ENCODE results near the gene PRKD1.
"Not testable (repeated sequence)": the region's sequence is repeated elsewhere in the genome, so short reads cannot be mapped to it uniquely, and the experiment has no call there.

Gene PRKD1

GRCh38 chr14:29842228-29842627 lies 85.4 kb downstream of the PRKD1 start:
- TF ChIP-seq CTCF (IDR thresholded peaks at IDR 0.05; ENCODE audit: low read length): no peak
- no peak for TF ChIP-seq EZH2 (IDR thresholded peaks at IDR 0.05; ENCODE audit: borderline replicate concordance, low read length)
- H3K9me3 ChIP-seq (ENCODE audit: low read length): no peaks in the 10 kb centered on the region
- H3K36me3 ChIP-seq (ENCODE audit: insufficient read depth, low read length): no peaks in the 10 kb centered on the region
- H3K4me3 ChIP-seq (ENCODE audit: low read depth, low read length, poor library complexity, severe bottlenecking): no peak overlapping the region
- H3K79me2 ChIP-seq (ENCODE audit: insufficient read depth, low read length): no peaks in the 10 kb centered on the region
- H3K9ac ChIP-seq (ENCODE audit: low read length): no peak overlapping the region
- no peaks in the 10 kb centered on the region for H3K9me2 ChIP-seq (ENCODE audit: low read depth, low read length)
- no peak overlapping the region for H3K4me2 ChIP-seq (ENCODE audit: low read length)
- no peak overlapping the region for H2AFZ ChIP-seq (ENCODE audit: low read length)
- no peaks in the 10 kb centered on the region for H3K4me1 ChIP-seq (ENCODE audit: insufficient read depth, low read length, severe bottlenecking)
- no peaks in the 10 kb centered on the region for H3F3A ChIP-seq (ENCODE audit: insufficient read depth, low read length)
- H3K27ac ChIP-seq (ENCODE audit: low read depth, low read length, poor library complexity, severe bottlenecking): no peak overlapping the region
- no peaks in the 10 kb centered on the region for H4K20me1 ChIP-seq (ENCODE audit: insufficient read depth, low read length)
- H3K27me3 ChIP-seq (ENCODE audit: insufficient read depth, low read length): no peaks in the 10 kb centered on the region

- not testable (repeated sequence) for H3K27me3 ChIP-seq (ENCODE audit: insufficient read depth, low read length); H3F3A ChIP-seq (ENCODE audit: insufficient read depth, low read length); H3K27ac ChIP-seq (ENCODE audit: low read depth, low read length, poor library complexity, severe bottlenecking); H3K79me2 ChIP-seq (ENCODE audit: insufficient read depth, low read length); H3K9ac ChIP-seq (ENCODE audit: low read length); H3K9me2 ChIP-seq (ENCODE audit: low read depth, low read length); H3K4me2 ChIP-seq (ENCODE audit: low read length); H3K9me3 ChIP-seq (ENCODE audit: low read length); H3K36me3 ChIP-seq (ENCODE audit: insufficient read depth, low read length); H2AFZ ChIP-seq (ENCODE audit: low read length); H3K4me1 ChIP-seq (ENCODE audit: insufficient read depth, low read length, severe bottlenecking); H3K4me3 ChIP-seq (ENCODE audit: low read depth, low read length, poor library complexity, severe bottlenecking); H4K20me1 ChIP-seq (ENCODE audit: insufficient read depth, low read length)
Measured at GRCh38 chr14:29840369-29840892, 87.2 kb downstream of the PRKD1 start.

DNA sequence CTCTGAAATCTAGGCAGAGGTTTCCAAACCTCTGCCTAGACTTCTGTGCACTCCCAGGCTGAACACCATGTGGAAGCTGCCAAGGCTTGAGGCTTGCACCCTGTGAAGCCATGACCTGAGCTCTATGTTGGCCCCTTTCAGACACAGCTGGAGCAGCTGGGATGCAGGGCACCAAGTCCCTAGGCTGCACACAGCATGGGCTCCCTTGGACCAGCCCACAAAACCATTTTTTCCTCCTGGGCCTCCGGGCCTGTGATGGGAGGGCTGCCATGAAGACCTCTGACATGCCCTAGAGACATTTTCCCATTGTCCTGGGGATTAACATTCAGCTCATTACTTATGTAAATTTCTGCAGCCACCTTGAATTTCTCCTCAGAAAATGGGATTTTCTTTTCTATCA lies 88.0 kb downstream of the PRKD1 start:
- H4K20me1 ChIP-seq (ENCODE audit: insufficient read depth, low read length); H3K9me2 ChIP-seq (ENCODE audit: low read depth, low read length); H3K79me2 ChIP-seq (ENCODE audit: insufficient read depth, low read length); H3K36me3 ChIP-seq (ENCODE audit: insufficient read depth, low read length); H3K27me3 ChIP-seq (ENCODE audit: insufficient read depth, low read length); H3K9ac ChIP-seq (ENCODE audit: low read length); H3K27ac ChIP-seq (ENCODE audit: low read depth, low read length, poor library complexity, severe bottlenecking); H3K4me1 ChIP-seq (ENCODE audit: insufficient read depth, low read length, severe bottlenecking); H2AFZ ChIP-seq (ENCODE audit: low read length); H3F3A ChIP-seq (ENCODE audit: insufficient read depth, low read length); H3K4me2 ChIP-seq (ENCODE audit: low read length); H3K9me3 ChIP-seq (ENCODE audit: low read length); H3K4me3 ChIP-seq (ENCODE audit: low read depth, low read length, poor library complexity, severe bottlenecking): not testable (repeated sequence)

- H3K4me3 ChIP-seq (ENCODE audit: low read depth, low read length, poor library complexity, severe bottlenecking): no peak overlapping the region
- no peaks in the 10 kb centered on the region for H3K4me1 ChIP-seq (ENCODE audit: insufficient read depth, low read length, severe bottlenecking)
- no peaks in the 10 kb centered on the region for H3K79me2 ChIP-seq (ENCODE audit: insufficient read depth, low read length)
- H2AFZ ChIP-seq (ENCODE audit: low read length): no peak overlapping the region
- no peak overlapping the region for H3K9ac ChIP-seq (ENCODE audit: low read length)
- no peaks in the 10 kb centered on the region for H3K9me2 ChIP-seq (ENCODE audit: low read depth, low read length)
- H3K27me3 ChIP-seq (ENCODE audit: insufficient read depth, low read length): no peaks in the 10 kb centered on the region
- H3K27ac ChIP-seq (ENCODE audit: low read depth, low read length, poor library complexity, severe bottlenecking): no peak overlapping the region
- H3F3A ChIP-seq (ENCODE audit: insufficient read depth, low read length): no peaks in the 10 kb centered on the region
- TF ChIP-seq CTCF (IDR thresholded peaks at IDR 0.05; ENCODE audit: low read length) (no peak), EZH2 (IDR thresholded peaks at IDR 0.05; ENCODE audit: borderline replicate concordance, low read length) (no peak)
- no peaks in the 10 kb centered on the region for H3K9me3 ChIP-seq (ENCODE audit: low read length)
- H3K36me3 ChIP-seq (ENCODE audit: insufficient read depth, low read length): no peaks in the 10 kb centered on the region
- H3K4me2 ChIP-seq (ENCODE audit: low read length): no peak overlapping the region
- H4K20me1 ChIP-seq (ENCODE audit: insufficient read depth, low read length): no peaks in the 10 kb centered on the region
Measured at GRCh38 chr14:29838752-29839151, 88.9 kb downstream of the PRKD1 start.
